Upper lobe of right lung (tissue), 1 donor: Measurements from ENCODE around the gene CCDC117. TPM values are rescaled to one million over a fixed set of nuclear protein-coding genes. Genes with fewer than 3 reads are reported as not detected.

Experiments used
- ATAC-seq: fragments of 200-7000 bp; cut with Tn5 transposase; one replicate; pipeline ENCODE4 v1.9.1; 2020; ENCODE audit warnings: mild to moderate bottlenecking, moderate library complexity
- DNase-seq: peaks from one replicate; pipeline ENCODE4 v3.0.0-alpha.2; 2020
- H3K27ac ChIP-seq: fragments of 200-600 bp; one replicate; pipeline ENCODE4 v1.8.0; 2022
- H3K27me3 ChIP-seq: fragments of 200-600 bp; one replicate; pipeline ENCODE4 v1.8.0; 2022; ENCODE audit warnings: mild to moderate bottlenecking
- H3K36me3 ChIP-seq: fragments of 200-600 bp; one replicate; pipeline ENCODE4 v1.8.0; 2022
- H3K4me1 ChIP-seq: fragments of 200-600 bp; one replicate; pipeline ENCODE4 v1.8.0; 2022
- H3K4me3 ChIP-seq: fragments of 200-600 bp; one replicate; pipeline ENCODE4 v1.8.0; 2022; ENCODE audit warnings: mild to moderate bottlenecking
- H3K9me3 ChIP-seq: fragments of 200-600 bp; one replicate; pipeline ENCODE4 v1.8.0; 2022
- intact Hi-C: fragments of 100-400 bp; cut with DNase I; formaldehyde crosslinking; loops from one replicate; pipeline ENCODE4 v1.11.0; 2022
- total RNA-seq: library from RNA; stranded (reverse); fragmentation: NEBNext Ultra II Directional; extraction: Animal tissue kit (Norgen Biotek cat#: 25700); gene quantifications from one replicate; pipeline ENCODE4 v1.2.1, GENCODE V29; 2021
- TF ChIP-seq, protein P1 (sequence below): fragments of 200-600 bp; IDR thresholded peaks from one replicate; pipeline ENCODE4 v1.8.0; 2022; ENCODE audit warnings: antibody characterized with exemption
- donor health status: DM: no; HTN: yes; CAD: no; lungs with severe emphysema.

Gene CCDC117
- total RNA-seq, 1 donor from 2014 or later: 19.7 TPM

DNA sequence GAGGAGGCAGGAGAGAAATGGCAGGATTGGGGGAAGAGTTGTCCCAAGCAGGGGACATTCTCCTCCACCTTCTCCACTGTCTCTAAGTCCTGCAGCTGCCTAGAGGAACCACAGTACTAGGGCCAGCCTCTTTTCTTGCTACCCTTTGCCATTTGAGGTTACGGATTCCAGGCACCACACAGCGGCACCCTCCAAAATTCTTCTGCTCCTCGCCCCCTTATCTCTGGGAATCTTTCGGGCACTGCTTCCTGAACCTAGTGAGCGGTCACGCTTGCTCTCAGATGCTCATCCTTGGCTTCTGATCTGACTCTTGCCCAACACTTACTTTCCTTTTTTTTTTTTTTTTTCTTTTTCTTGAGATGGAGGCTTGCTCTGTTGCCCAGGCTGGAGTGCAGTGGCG lies 54.4 kb downstream of the CCDC117 start:
- intact Hi-C loops: no loop called here
- no peak overlapping the region for H3K4me3 ChIP-seq
- no peak for ATAC-seq

GRCh38 chr22:28829358-28830181 lies 57.1 kb downstream of the CCDC117 start:
- H3K27ac ChIP-seq: no peak overlapping the region
- peak; percentile 83 for DNase-seq
- intact Hi-C loops: loop anchor here (5.0 kb wide), 1 partner anchor 227 kb away; no protein-coding TSS in a partner anchor
- H3K4me3 ChIP-seq: no peak overlapping the region
- H3K36me3 ChIP-seq: no peaks in the 10 kb centered on the region
- peak; percentile 98 for ATAC-seq
- peaks cover 11% of the 10 kb centered on the region for H3K4me1 ChIP-seq
- no peaks in the 10 kb centered on the region for H3K27me3 ChIP-seq
- H3K9me3 ChIP-seq: no peaks in the 10 kb centered on the region
- TF ChIP-seq, protein P1, sequence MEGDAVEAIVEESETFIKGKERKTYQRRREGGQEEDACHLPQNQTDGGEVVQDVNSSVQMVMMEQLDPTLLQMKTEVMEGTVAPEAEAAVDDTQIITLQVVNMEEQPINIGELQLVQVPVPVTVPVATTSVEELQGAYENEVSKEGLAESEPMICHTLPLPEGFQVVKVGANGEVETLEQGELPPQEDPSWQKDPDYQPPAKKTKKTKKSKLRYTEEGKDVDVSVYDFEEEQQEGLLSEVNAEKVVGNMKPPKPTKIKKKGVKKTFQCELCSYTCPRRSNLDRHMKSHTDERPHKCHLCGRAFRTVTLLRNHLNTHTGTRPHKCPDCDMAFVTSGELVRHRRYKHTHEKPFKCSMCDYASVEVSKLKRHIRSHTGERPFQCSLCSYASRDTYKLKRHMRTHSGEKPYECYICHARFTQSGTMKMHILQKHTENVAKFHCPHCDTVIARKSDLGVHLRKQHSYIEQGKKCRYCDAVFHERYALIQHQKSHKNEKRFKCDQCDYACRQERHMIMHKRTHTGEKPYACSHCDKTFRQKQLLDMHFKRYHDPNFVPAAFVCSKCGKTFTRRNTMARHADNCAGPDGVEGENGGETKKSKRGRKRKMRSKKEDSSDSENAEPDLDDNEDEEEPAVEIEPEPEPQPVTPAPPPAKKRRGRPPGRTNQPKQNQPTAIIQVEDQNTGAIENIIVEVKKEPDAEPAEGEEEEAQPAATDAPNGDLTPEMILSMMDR: peak; percentile 99

More for the DNA sequence above, 54.4 kb downstream of the CCDC117 start:
- Histone ChIP-seq H3K36me3 (no peaks in the 10 kb centered on the region), H3K9me3 (no peaks in the 10 kb centered on the region), H3K27me3 (no peaks in the 10 kb centered on the region), H3K4me1 (peaks cover 11% of the 10 kb centered on the region), H3K27ac (no peak overlapping the region)
- TF ChIP-seq, protein P1: no peak
- no peak for DNase-seq

DNA sequence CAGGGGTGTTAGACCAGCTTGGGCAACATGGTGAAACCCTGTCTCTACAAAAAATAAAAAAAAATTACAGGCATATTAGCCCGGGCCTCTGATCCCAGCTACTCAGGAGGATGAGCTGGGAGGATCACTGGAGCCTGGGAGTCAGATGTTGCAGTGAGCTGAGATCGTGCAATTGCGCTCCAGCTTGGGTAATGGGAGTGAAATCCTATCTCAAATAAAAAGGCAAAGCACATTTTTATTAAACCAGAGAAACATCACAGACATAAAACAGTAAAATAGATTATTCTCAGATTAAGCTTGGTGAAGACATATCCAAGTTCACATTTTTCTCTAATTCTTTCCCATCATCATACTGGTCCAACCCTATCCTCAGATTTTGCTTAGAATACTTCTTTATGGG lies 57.9 kb downstream of the CCDC117 start:
- intact Hi-C loops: loop anchor here (5.0 kb wide), 1 partner anchor 228 kb away; no protein-coding TSS in a partner anchor
- DNase-seq (no peak), ATAC-seq (no peak)
- Histone ChIP-seq H3K36me3 (no peaks in the 10 kb centered on the region), H3K27me3 (no peaks in the 10 kb centered on the region), H3K4me1 (peaks cover 11% of the 10 kb centered on the region), H3K4me3 (no peak overlapping the region), H3K27ac (no peak overlapping the region), H3K9me3 (no peaks in the 10 kb centered on the region)
- TF ChIP-seq, protein P1: no peak

DNA sequence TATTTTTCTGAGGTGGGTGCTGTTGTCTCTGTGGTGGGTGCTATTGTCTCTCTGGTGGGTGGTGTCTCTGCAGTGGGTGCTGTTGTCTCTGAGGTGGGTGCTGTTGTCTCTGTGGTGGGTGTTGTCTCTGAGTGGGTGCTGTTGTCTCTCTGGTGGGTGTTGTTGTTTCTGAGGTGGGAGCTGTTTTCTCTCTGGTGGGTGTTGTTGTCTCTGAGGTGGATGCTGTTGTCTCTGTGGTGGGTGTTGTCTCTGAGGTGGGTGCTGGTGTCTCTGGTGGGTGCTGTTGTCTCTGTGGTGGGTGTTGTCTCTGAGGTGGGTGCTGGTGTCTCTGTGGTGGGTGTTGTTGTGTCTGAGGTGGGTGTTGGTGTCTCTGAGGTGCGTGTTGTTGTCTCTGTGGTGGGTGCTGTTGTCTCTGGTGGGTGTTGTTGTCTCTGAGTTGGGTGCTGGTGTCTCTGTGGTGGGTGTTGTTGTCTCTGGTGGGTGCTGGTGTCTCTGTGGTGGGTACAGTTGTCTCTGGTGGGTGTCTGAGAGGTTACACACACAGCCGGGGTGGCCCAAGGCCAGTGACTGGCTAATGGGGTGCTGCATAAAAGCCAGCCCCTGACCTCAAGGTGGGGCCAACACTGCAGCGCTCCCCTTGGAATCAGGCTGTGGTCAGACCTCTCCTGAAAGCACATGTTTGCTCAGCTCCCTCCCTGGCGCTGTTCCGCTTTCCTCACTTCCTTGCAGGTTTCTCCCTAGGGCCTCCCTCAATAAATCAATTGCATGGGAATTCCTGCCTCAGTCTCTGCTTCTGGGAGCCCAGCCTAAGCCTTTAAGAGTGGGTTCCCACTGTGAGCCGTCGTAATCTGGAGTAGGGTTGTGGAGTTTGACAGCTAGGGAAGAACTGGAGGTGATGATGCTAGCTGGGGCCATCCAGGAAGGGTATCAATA lies 58.9 kb downstream of the CCDC117 start:
- TF ChIP-seq, protein P1: no peak
- H3K27me3 ChIP-seq: no peaks in the 10 kb centered on the region
- intact Hi-C loops: loop anchor here (5.0 kb wide), 1 partner anchor 229 kb away; no protein-coding TSS in a partner anchor
- H3K27ac ChIP-seq: no peak overlapping the region
- H3K9me3 ChIP-seq: no peaks in the 10 kb centered on the region
- peaks cover 11% of the 10 kb centered on the region for H3K4me1 ChIP-seq
- H3K4me3 ChIP-seq: no peak overlapping the region
- ATAC-seq: no peak
- no peaks in the 10 kb centered on the region for H3K36me3 ChIP-seq
- no peak for DNase-seq

DNA sequence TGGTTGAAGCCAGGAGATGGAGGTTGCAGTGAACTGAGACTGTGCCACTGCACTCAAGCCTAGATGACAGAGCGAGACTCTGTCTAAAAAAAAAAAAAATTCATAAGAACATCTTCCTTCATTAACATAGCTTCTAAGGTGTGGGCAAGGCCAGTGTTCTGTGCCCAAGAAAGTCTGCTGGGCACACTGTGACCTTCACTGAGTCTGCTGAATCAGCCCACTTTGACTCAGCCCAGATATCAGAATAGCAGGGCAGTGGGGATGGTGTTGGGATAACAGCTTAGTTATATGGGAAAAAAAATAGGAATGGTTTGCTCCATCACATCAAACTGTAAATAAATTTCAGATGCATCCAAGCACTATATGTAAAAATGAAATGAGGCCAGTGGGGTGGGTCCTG lies 60.2 kb downstream of the CCDC117 start:
- no peak for ATAC-seq
- no peak for DNase-seq
- intact Hi-C loops: loop anchor here (5.0 kb wide), 1 partner anchor 230 kb away; no protein-coding TSS in a partner anchor
- Histone ChIP-seq H3K36me3 (no peaks in the 10 kb centered on the region), H3K9me3 (no peaks in the 10 kb centered on the region), H3K4me3 (no peak overlapping the region), H3K27me3 (no peaks in the 10 kb centered on the region), H3K27ac (no peak overlapping the region), H3K4me1 (peaks cover 11% of the 10 kb centered on the region)
- TF ChIP-seq, protein P1: no peak
